Measurements from ENCODE around the gene PPP2R3A.
"Not testable (repeated sequence)": the region's sequence is repeated elsewhere in the genome, so short reads cannot be mapped to it uniquely, and the experiment has no call there.

Gene PPP2R3A

DNA sequence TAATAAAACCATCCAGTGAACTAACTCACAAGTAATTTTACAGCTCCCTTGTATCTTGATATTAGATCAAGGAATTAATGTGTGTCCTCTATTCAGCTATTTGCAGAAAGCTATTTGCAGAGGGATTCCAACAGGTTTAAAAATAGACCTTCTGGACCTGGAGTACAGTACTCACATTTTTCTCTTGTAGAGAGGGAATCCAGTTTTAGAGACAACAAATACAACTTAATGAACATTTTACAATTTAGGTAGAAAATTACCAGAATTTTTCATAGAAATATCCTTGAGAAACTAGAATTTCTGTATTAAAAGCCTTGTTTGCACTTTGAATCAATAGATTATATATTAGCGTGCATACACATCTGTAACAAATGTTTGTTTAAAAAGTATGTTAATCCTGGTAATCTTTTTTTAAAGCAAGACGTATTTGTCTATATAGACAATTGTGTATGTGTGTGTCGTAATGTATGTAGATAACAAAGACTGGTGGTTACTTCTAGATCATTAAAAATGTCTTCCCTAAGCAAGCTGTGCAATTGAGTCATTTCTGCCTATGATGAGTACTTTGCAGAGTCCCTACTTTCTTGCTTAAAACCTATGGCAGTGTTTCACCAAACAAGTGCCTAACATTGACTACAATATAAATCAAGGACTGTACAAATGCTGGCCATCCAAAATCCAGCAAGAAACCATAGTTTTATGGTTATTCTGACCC is 57.9 kb downstream of the PPP2R3A start:
- DNase-seq (ENCODE audit: low read depth, low spot score) = no peak

DNA sequence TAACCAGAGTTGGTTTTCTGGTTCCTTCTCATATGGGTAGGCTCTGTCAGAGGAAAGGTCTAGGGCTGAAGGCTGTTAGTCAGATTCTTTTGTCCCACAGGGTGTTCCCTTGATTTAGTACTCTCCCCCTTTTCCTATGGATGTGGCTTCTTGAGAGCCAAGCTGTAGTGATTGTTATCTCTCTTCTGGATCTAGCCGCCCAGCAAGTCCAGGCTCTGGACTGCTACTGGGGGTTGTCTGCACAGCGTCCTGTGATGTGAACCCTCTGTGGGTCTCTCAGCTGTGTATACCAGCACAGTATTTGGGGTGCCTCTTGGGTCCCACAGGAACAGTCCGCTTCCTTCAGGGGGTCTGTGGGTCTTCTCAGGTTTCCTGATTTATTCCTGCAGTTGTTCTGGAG is 70.8 kb downstream of the PPP2R3A start:
- DNase-seq (ENCODE audit: low read depth, low spot score) = no peak

- DNase-seq (ENCODE audit: low read depth, low spot score) = no peak
These were observed 73.1 kb downstream of the PPP2R3A start for GRCh38 chr3:136038668-136039067.

DNA sequence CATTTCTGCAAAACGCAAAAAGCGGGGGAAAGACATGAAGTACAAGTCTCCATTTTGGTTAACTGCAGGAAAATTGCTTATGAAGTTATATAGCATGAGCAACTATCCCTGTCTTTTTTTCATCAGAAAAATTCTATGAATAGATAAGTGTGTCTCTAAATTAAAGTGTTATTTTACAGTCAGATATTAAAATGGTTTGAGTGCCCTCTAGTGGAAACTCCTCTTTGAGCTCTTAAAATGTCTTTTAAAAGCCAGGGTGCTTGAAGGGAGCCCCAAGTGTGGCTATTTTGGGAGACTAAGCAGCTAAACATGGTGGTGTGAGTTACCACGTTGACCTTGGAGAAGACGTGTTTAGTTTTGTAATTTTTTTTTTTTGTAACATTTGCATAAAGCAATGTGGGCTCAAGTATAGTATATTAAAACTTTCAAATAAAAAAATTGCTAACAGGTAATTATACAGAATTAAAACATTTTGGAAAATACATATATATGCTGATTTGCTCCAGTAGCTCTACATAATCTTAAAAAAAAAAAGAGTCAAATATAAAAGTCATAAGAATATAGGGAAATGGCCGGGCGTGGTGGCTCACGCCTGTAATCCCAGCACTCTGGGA is 77.2 kb downstream of the PPP2R3A start:
- no peak for DNase-seq (ENCODE audit: low read depth, low spot score)

DNA sequence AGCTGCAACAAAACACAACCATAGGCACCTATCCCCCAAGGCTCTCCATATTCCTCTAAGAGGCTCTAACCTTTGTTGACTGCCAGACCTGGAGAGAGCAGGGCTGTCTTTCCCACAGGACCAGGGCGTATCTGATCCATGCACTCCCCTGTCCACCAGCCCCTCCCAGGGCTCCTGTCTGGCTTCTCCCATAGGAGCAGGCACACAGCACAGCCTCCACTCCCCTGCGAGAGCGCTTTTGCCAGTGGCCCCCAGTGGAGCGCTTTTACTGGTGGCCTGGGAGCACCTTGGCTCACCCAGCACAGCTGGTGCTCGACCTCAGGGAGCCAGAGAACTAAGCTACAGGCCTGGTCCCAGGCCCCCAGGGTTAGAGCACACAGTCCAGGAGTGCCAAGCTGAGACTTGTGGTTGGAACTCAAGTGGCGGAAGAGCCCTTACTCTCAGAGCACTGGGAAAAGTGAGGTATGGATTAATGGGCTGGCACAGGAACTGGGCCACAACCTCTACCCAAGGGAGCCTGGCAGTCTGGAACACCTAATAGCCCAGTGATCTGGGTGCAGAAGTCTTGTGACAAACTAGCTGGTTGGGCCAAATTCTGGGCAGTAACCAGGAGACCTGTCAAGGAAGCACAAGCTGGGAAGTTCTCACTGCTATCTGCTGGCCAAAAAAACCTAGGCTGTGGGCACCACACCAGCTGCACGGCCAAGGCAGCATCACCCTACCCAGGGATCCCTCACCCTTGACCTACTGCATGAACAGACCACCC is 79.6 kb downstream of the PPP2R3A start:
- DNase-seq (ENCODE audit: low read depth, low spot score) = no peak

- no peak for DNase-seq (ENCODE audit: low read depth, low spot score)
These were observed 82.5 kb downstream of the PPP2R3A start for GRCh38 chr3:136048068-136048467.

DNA sequence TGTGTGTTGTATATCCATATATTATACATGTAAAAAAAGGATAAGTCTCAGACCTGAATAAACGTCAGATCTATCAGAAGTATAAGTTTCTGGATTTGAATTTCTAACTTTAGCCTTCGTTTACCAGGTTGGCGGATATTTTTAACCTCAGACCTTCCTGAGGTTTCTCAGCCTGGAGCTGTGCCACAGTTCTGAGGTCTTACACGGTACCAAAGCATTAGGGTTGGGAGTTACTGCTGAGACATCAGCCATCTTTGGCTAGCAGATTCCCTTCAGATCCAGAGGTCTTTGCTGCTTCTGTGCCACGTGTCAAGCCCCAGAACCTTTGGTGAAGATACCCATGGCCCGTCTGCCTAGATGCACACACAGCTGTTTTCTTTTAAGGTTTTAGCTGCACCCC is 84.7 kb downstream of the PPP2R3A start:
- no peak for DNase-seq (ENCODE audit: low read depth, low spot score)

DNA sequence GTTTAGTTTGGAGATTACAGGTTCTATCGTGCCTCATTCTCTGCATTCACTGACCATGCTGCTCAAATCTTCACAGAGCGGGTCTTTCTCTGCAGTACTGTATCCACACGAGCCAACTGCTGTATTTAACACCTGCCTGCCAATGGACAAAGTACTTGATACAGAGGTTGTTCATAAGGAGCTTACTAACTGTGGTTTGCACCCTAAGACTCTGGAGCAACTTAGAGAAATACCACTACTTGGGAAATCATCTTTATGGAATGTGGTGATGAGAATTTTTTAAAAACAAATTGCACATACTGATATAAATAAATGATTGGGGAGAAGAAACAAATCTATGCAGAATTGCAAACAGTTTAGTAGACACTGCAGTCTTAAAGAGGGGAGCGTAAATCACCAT is 90.0 kb downstream of the PPP2R3A start:
- DNase-seq (ENCODE audit: low read depth, low spot score) = no peak

DNA sequence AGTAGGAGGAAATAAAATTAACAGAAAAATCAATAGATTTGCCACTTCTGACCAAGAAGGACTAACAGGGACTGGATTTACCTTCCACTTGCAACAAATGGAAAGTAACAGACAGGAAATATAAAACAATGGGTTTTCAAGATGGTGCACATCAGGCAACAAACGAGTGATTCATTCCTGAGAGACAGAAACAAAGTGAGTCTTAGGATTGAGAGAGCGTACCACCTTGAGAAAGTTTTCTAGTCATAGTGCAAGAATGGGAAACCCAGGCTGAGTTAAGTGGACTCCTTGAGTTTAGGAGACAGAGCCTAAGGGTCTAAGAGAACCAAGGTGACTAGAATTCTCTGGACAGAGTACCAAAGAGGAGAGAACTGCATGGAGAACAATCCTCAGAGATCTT is 101.7 kb downstream of the PPP2R3A start:
- no peak for DNase-seq (ENCODE audit: low read depth, low spot score)

- no peak for DNase-seq (ENCODE audit: low read depth, low spot score)
These were observed 103.2 kb downstream of the PPP2R3A start for GRCh38 chr3:136068708-136069107.

- DNase-seq (ENCODE audit: low read depth, low spot score) = no peak
These were observed 104.4 kb downstream of the PPP2R3A start for GRCh38 chr3:136069933-136070332.

GRCh38 chr3:136070334-136070733 is 104.8 kb downstream of the PPP2R3A start:
- DNase-seq (ENCODE audit: low read depth, low spot score) = no peak

GRCh38 chr3:136070953-136071949 is 105.7 kb downstream of the PPP2R3A start:
- no peak for DNase-seq (ENCODE audit: low read depth, low spot score)

- no peak for DNase-seq (ENCODE audit: low read depth, low spot score)
These were observed 109.1 kb downstream of the PPP2R3A start for GRCh38 chr3:136074546-136075170.

GRCh38 chr3:136075218-136075808 is 109.8 kb downstream of the PPP2R3A start:
- DNase-seq (ENCODE audit: low read depth, low spot score) = peak; percentile 7

DNA sequence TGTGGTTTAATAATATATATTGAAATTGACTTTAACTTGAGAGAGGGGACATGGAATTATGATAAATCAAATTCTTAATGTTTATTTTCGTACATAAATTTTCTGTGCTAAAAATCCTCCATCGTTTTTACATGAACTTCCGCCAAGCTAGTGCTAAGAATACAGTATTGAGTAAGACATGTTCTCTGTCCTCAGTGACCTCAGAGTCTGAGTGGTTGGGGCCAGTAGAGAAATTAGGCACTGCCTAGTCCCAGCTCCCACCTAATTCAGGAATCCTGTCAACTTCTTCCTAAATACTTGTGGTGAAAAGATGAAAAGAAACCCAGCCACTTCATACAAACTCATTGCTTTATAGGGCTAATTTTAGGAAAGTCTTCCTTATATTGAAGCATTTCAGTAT is 110.3 kb downstream of the PPP2R3A start:
- no peak for DNase-seq (ENCODE audit: low read depth, low spot score)

GRCh38 chr3:136078421-136079364 is 113.2 kb downstream of the PPP2R3A start:
- no peak for DNase-seq (ENCODE audit: low read depth, low spot score)

- DNase-seq (ENCODE audit: low read depth, low spot score) = not testable (repeated sequence)
These were observed 118.3 kb downstream of the PPP2R3A start for GRCh38 chr3:136083641-136084382.

GRCh38 chr3:136085067-136085466 is 119.5 kb downstream of the PPP2R3A start:
- DNase-seq (ENCODE audit: low read depth, low spot score) = not testable (repeated sequence)

Data from iPS DF 19.7 (cell line).